Ovary (tissue), 9 donors: Measurements from ENCODE around the gene TPGS1. TPM values are rescaled to one million over a fixed set of nuclear protein-coding genes. Genes with fewer than 3 reads are reported as not detected.

ENCODE experiments used
- DNase-seq, 5 donors: peaks; one replicate each; pipeline ENCODE4 v3.0.0-alpha.2; 2019 to 2020
- H3K27ac ChIP-seq, 2 donors: fragments of 200-600 bp; one replicate each; pipeline versions ENCODE4 v1.5.1 to v1.8.0; 2019 to 2022
- H3K27me3 ChIP-seq: fragments of 200-600 bp; one replicate; pipeline ENCODE4 v1.8.0; 2022
- H3K36me3 ChIP-seq: fragments of 200-600 bp; sonication (generic); one replicate; pipeline ENCODE4 v1.5.1; 2019
- H3K4me1 ChIP-seq: one replicate; pipeline ENCODE4 v1.8.1; 2013; ENCODE audit warnings: mild to moderate bottlenecking, moderate library complexity; ENCODE audit not compliant: insufficient read depth
- H3K4me3 ChIP-seq: fragments of 200-600 bp; sonication (generic); one replicate; pipeline ENCODE4 v1.5.1; 2017
- H3K9me3 ChIP-seq, 2 donors: fragments of 200-600 bp in 1 of 2; sonication (generic) in 1 of 2; one replicate each; pipeline versions ENCODE4 v1.5.1 to v1.8.1; 2013 to 2019; ENCODE audit warnings: mild to moderate bottlenecking in 1 of 2, moderate library complexity in 1 of 2
- CTCF ChIP-seq, 3 donors: fragments of 450-650 bp in 2 of 3; fragments of 200-600 bp in 1 of 3; IDR thresholded peaks; one replicate each; pipeline versions ENCODE4 v1.5.1 to v1.8.0; 2016 to 2022; ENCODE audit warnings: antibody characterized with exemption in 3 of 3, mild to moderate bottlenecking in 1 of 3
- EP300 ChIP-seq: sonication (generic); formaldehyde crosslinking; IDR thresholded peaks from one replicate; pipeline ENCODE4 v1.6.1; 2017; ENCODE audit warnings: antibody characterized with exemption
- POLR2A ChIP-seq: fragments of 450-650 bp; IDR thresholded peaks from one replicate; pipeline ENCODE4 v1.6.1; 2017; ENCODE audit warnings: antibody characterized with exemption, mild to moderate bottlenecking, moderate library complexity
- WGBS, 3 donors: extraction: QIAGEN DNeasy Blood & Tissue Kit in 1 of 3; methylation state at CpG; one replicate each; pipeline versions ENCODE4 v1.1.5 to v1.1.7; 2013 to 2017; 5-methylcytosine and 5-hydroxymethylcytosine counted together
- intact Hi-C, 4 donors: fragments of 100-400 bp; cut with DNase I; formaldehyde crosslinking; loops; one replicate each; pipeline versions ENCODE4 v1.11.0 to v1.15.1; 2022 to 2023
- polyA plus RNA-seq, 2 donors: library from polyadenylated mRNA; stranded (reverse); fragments of 200-250 nt in 1 of 2; fragments of 350-450 nt in 1 of 2; fragmentation: Illumina TruSeq in 1 of 2; extraction: RNeasy Lipid Tissue Mini Kit (QIAGEN cat#74804) in 1 of 2; gene quantifications; one replicate each; pipeline ENCODE4 v1.2.3, GENCODE V29; 2013 to 2014
- total RNA-seq, 7 donors: library from RNA; depleted of rRNA in 2 of 7; stranded (reverse); fragments of >200 nt in 2 of 7; fragmentation: NEBNext Ultra II Directional in 3 of 7; extraction: Animal tissue kit (Norgen Biotek cat#: 25700) in 3 of 7; gene quantifications; one replicate each; pipeline versions ENCODE4 v1.1.0 to v1.2.4, GENCODE V29; 2016 to 2023
- donor health status: DM: no; HTN: no; CAD: no; lungs with moderate emphysema.
- donor health status: DM: no; HTN: no; CAD: no.
- donor health status: Bipolar disorder and iron deficiency.
- donor health status: DM: yes; HTN: yes; CAD: no.
- donor health status: DM: no; HTN: no; CAD: no.
- donor health status: DM: yes; HTN: yes; CAD: no.

Gene TPGS1
- total and polyA plus RNA-seq, 9 donors: 0.12 to 93.3 (median 24.7) TPM

DNA sequence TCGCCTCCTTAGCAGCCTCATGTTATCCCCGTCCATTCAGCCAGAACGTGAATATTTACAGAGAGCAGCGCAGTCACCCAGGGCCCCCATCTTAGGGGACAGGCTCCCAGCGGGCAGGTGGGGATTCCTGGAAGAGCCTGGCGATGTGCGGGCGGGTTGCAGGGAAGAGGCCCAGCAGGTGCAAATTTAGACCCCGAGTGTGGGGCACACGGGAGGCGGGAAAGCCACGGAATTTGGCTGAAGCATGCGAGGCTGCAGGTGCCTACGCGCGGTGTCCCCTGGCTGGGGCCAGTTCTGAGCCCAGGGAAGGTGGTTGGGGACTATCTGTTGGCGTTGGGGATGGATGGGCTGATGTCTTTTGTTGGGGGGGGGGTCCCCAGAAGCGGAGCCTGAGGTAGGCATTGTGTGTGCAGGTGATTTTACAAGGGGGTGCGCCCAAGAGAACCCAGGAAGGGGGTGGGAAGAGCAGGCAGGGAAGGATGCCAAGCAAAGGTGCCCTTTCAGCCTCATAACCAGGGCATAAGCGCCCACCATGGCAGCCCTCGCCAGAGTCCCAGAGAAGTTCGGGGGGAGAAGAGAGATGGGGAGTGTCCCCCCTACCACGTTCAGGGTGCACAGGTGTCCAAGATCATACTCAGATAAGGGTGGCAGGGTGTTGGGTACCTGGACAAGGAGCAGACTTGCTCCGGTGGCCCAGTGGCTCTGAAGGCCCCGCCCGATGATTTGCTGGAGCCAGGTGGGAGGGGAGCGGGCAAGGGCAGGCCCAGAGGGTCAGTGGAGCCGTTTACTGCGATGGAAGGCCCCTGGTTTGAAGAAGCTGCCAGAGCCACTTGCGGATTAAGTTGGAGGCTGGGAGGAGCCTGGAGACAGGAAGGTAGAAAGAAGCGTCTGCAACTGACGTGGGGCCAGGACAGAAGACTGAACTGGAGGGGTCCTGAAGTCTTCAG lies 1.2 kb downstream of the TPGS1 start:
- Histone ChIP-seq H3K9me3 (no peaks in the 10 kb centered on the region), H3K27me3 (no peaks in the 10 kb centered on the region), H3K4me3 (peak overlapping the region; percentile 94), H3K4me1 (peaks cover 6% of the 10 kb centered on the region), H3K27ac (no peak overlapping the region), H3K36me3 (no peaks in the 10 kb centered on the region)
- peak in 2 of 5 donors; percentile 50 to 57 for DNase-seq
- WGBS, 3 donors: 54 to 59% (median 56%) methylated on average over 32 of the region's 32 CpGs
- intact Hi-C loops: no loop called here
- TF ChIP-seq EP300 (no peak), POLR2A (no peak), CTCF (IDR thresholded peaks at IDR 0.05) (no peak)

GRCh38 chr19:510606-511100 lies 3.4 kb downstream of the TPGS1 start:
- TF ChIP-seq POLR2A (no peak), CTCF (IDR thresholded peaks at IDR 0.05) (peak; percentile 41 to 55 (median 48)), EP300 (no peak)
- Histone ChIP-seq H3K36me3 (no peaks in the 10 kb centered on the region), H3K4me3 (no peak overlapping the region), H3K27me3 (no peaks in the 10 kb centered on the region), H3K9me3 (no peaks in the 10 kb centered on the region), H3K4me1 (peaks cover 6% of the 10 kb centered on the region), H3K27ac (no peak overlapping the region)
- 25 to 29% (median 27%) methylated on average over 20 to 21 of the region's 21 CpGs for WGBS, 3 donors
- intact Hi-C loops: no loop called here
- peak in 3 of 5 donors; percentile 59 to 79 (median 67) for DNase-seq

DNA sequence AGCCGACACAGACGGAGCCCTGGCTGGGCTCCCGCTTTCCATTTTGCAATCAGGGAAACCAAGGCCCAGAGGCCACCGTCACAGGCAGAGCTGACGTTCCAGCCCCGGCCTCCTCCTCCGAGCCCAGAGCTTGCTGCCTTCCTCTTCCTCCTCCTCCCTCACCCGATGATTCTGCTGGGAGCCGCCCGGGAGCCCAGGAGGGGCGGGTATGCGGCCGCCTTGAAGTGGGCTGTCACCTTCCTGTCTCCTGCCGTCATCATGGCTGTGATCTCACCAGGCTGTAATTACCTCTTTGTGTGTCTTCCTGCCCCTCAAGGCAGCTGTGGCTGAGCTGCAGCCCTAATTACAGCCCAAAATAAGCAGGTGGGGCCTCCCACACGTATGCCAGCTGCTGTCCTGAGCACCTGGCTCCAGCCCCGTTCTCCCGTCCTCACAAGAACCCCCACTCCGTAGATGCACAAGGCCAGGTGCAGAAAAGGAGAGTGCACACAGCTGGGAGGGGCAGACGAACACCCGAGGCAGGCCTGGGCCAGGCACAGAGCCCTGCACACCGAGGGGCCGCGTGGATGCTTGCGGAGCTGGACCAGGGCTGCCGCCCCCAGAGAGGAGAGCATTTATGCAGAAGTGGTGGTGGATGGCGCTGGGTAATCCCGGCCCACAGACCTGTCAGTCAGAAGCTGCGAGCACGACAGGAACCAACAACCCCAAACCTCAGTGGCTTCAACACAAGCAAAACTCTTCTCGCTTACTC lies 4.0 kb downstream of the TPGS1 start:
- WGBS, 3 donors: 68 to 73% (median 72%) methylated on average over 30 of the region's 30 CpGs
- intact Hi-C loops: no loop called here

More for the DNA sequence above, 4.0 kb downstream of the TPGS1 start:
- no peaks in the 10 kb centered on the region for H3K27me3 ChIP-seq
- no peak for TF ChIP-seq EP300
- TF ChIP-seq POLR2A: no peak
- no peak for TF ChIP-seq CTCF (IDR thresholded peaks at IDR 0.05)
- no peak overlapping the region for H3K27ac ChIP-seq
- no peak for DNase-seq
- H3K4me3 ChIP-seq: no peak overlapping the region
- H3K9me3 ChIP-seq: no peaks in the 10 kb centered on the region
- H3K4me1 ChIP-seq: peaks cover 6% of the 10 kb centered on the region
- H3K36me3 ChIP-seq: no peaks in the 10 kb centered on the region
